ENCODE measurements around the gene MAB21L2. TPM values are rescaled to one million over a fixed set of nuclear protein-coding genes. Genes with fewer than 3 reads are reported as not detected.

Gene MAB21L2
- total RNA-seq, 4 donors from 2014 or later = not detected

DNA sequence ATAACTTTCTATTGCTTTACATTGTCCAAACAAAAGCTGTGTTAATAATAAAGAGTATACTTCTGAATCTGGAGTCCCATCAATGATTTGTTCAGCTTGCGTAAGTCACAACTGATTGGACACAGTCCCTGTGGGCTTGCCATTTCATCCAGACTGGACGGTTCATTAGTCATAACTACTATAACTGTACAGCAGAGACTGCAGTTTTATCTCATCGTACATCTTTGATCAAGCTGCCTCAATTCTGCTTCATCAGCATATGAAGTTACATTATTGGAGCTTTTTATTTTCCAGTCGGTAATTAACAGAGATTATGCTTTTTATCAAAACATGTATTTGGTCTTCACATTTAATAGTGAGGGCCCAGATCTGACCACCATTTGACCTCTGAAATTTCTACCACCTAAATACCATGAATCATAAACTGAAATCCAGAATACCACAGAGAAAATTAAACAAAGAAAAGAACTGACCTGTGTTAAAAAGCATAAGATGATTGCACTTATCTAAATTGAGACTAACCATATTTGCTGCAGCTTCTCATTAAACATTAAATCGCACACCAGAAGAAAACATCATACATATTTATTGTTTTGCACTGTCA lies 12.5 kb upstream of the MAB21L2 start:
- no peak for TF ChIP-seq POLR2A (IDR thresholded peaks at IDR 0.05)
- TF ChIP-seq EP300 (IDR thresholded peaks at IDR 0.05) = no peak
- no peak for TF ChIP-seq POLR2AphosphoS5 (IDR thresholded peaks at IDR 0.05)
- TF ChIP-seq CTCF (IDR thresholded peaks at IDR 0.05) = no peak
- Histone ChIP-seq H3K9me3 (no peaks in the 10 kb centered on the region), H3K4me3 (no peak overlapping the region), H3K27ac (no peak overlapping the region), H3K27me3 (no peaks in the 10 kb centered on the region), H3K4me1 (no peaks in the 10 kb centered on the region), H3K36me3 (peaks cover 3% of the 10 kb centered on the region)
- DNase-seq (ENCODE audit: low spot score in 2 of 2) = no peak
- WGBS = 84% methylated on average over 5 of the region's 5 CpGs

DNA sequence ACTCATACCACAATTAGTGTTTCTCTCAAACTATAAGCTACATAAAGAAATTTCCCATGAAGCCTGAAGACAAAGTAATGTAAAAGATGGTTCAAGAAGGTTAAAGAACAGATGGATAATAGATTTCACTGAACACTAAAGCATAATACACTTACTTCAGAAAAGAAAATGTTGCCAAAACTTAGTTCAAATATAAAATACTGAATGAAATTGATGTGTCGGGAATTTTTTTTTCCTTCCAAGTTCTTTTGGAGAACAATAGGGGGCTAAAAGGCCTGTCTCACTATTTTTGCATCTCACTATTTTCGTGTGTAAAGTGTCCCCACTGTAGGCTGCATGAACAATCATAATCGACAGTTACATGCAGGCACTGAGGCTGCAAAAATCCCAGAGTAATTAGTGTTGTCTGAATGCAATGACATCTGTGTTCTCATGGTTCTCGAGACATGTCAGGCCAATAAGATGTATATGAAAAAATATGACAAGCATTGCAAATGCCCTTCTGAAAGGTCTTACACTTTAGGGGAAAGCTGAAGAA lies 11.9 kb upstream of the MAB21L2 start:
- no peak overlapping the region for H3K27ac ChIP-seq
- H3K36me3 ChIP-seq = peaks cover 3% of the 10 kb centered on the region
- no peak for DNase-seq (ENCODE audit: low spot score in 2 of 2)
- no peaks in the 10 kb centered on the region for H3K4me1 ChIP-seq
- no peaks in the 10 kb centered on the region for H3K9me3 ChIP-seq
- TF ChIP-seq POLR2A (IDR thresholded peaks at IDR 0.05) (no peak), POLR2AphosphoS5 (IDR thresholded peaks at IDR 0.05) (no peak), EP300 (IDR thresholded peaks at IDR 0.05) (no peak), CTCF (IDR thresholded peaks at IDR 0.05) (no peak)
- H3K27me3 ChIP-seq = no peaks in the 10 kb centered on the region
- no peak overlapping the region for H3K4me3 ChIP-seq
- WGBS = 94% methylated on average over 4 of the region's 4 CpGs

DNA sequence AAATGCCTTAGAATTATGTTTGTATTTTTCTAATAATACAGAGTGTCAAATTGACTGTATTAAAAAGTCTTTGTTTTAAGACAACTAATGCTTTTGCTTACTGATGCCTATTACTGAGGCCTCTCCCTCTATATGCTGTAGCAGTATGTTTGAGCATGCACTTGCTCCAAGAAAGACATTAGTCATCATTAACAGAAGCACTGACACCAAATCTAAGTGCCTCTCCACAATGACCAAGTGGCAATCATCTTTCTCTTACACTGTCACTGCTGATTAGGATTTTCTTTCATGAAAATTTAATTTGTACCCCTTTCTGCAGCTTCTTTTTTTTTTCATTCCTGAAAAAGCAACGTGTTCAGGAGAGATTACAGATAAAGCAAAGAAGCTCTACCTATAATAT lies 11.1 kb upstream of the MAB21L2 start:
- TF ChIP-seq POLR2A (IDR thresholded peaks at IDR 0.05) = no peak
- TF ChIP-seq EP300 (IDR thresholded peaks at IDR 0.05) = no peak
- TF ChIP-seq CTCF (IDR thresholded peaks at IDR 0.05) = no peak
- TF ChIP-seq POLR2AphosphoS5 (IDR thresholded peaks at IDR 0.05) = no peak
- H3K4me1 ChIP-seq = no peaks in the 10 kb centered on the region
- H3K27ac ChIP-seq = no peak overlapping the region
- no peaks in the 10 kb centered on the region for H3K27me3 ChIP-seq
- 67% methylated on average over 1 of the region's 1 CpG for WGBS
- H3K9me3 ChIP-seq = no peaks in the 10 kb centered on the region
- DNase-seq (ENCODE audit: low spot score in 2 of 2) = no peak
- H3K36me3 ChIP-seq = peaks cover 3% of the 10 kb centered on the region
- no peak overlapping the region for H3K4me3 ChIP-seq

DNA sequence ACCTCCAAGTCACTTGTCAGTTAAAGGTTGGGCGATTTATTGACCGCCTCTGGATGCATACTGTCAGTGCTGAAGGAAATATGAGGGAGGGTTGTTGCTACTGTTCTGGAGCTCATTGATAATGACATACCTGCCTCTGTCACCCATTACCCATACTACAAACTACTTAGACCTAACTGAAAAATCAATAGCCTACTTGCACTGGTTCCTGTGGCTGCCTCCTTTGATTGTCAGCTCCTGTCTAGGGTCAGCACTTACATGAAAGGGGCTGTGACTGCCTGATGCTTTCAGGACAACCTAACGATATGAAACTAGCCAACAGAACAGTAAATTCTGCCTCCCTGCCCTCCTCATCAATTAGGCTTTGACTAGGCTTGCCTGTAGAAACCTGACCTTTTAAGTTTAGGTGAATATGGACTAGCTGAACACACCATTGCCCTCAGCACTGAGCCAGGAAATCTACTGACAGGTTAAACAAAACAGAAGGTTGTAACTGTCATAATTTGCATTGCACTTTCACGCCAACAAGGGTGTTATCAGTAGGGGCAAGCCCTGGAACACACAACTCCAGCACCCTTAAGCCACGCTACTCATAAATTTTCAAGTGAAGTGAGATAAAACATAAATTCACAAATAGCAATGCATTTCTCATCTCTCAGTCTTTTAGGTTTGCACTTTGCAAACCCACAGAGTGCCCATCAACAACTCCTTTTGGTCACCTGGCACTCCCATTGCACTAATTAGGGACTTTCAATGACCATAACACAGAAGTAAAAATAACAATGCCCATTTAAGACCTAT lies 9.0 kb upstream of the MAB21L2 start:
- no peak for TF ChIP-seq CTCF (IDR thresholded peaks at IDR 0.05)
- no peak for TF ChIP-seq POLR2AphosphoS5 (IDR thresholded peaks at IDR 0.05)
- TF ChIP-seq EP300 (IDR thresholded peaks at IDR 0.05) = no peak
- TF ChIP-seq POLR2A (IDR thresholded peaks at IDR 0.05) = no peak
- 88% methylated on average over 5 of the region's 5 CpGs for WGBS

GRCh38 chr4:150573534-150573933 lies 8.4 kb upstream of the MAB21L2 start:
- H3K27me3 ChIP-seq = no peaks in the 10 kb centered on the region
- H3K4me3 ChIP-seq = no peak overlapping the region
- no peak overlapping the region for H3K27ac ChIP-seq
- WGBS = 91% methylated on average over 1 of the region's 1 CpG
- peaks cover 3% of the 10 kb centered on the region for H3K36me3 ChIP-seq
- DNase-seq (ENCODE audit: low spot score in 2 of 2) = no peak
- no peaks in the 10 kb centered on the region for H3K4me1 ChIP-seq
- no peaks in the 10 kb centered on the region for H3K9me3 ChIP-seq
- TF ChIP-seq CTCF (IDR thresholded peaks at IDR 0.05) (no peak), EP300 (IDR thresholded peaks at IDR 0.05) (no peak), POLR2AphosphoS5 (IDR thresholded peaks at IDR 0.05) (no peak), POLR2A (IDR thresholded peaks at IDR 0.05) (no peak)

More for the DNA sequence above, 9.0 kb upstream of the MAB21L2 start:
- Histone ChIP-seq H3K27ac (no peak overlapping the region), H3K4me1 (no peaks in the 10 kb centered on the region), H3K36me3 (peaks cover 3% of the 10 kb centered on the region), H3K9me3 (no peaks in the 10 kb centered on the region), H3K27me3 (no peaks in the 10 kb centered on the region), H3K4me3 (no peak overlapping the region)
- no peak for DNase-seq (ENCODE audit: low spot score in 2 of 2)
